ENCODE measurements around the gene CDK5RAP1.

CDK5RAP1 gene

GRCh38 chr20:33328157-33329137 lies 72.9 kb downstream of the CDK5RAP1 start:
- DNase-seq: no peak

DNA sequence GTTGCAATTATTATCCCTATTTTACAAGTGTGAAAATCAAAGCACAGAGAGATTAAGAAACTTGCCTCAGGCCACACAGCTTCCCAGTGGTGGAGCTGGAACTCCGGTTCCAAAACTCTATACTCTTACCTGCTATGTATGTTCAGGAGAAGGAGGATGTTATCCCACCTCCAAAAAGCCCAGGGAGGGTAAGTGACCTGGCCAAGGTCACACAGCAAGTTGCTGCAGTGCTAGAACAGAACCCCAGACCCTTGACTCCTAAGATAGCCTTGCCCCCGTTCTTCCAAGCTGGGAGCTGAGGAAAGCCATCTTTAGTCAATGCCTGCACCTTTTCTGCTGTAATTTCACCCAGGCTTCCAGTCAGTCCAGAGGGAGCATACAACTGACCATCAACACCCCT lies 76.0 kb downstream of the CDK5RAP1 start:
- DNase-seq: no peak

DNA sequence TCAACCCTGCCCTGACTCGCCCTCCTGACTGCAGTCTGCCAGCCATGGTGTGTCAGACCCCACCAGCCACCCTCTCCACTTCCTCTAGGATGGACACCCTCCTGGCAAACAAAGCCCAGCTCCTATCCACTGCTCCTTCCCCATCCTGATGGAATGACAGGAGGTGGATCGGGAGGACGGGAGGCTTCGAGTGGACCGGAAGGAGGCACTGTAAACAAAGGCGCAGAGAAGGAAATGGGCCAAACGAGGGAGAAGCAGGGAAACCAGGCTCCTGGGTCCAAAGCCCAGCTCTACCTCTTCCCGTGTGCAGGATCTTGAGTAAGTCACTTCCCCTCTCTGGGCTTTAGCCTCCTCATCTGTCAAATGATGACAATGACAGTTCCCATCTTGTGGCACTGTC lies 78.1 kb downstream of the CDK5RAP1 start:
- DNase-seq: no peak

DNA sequence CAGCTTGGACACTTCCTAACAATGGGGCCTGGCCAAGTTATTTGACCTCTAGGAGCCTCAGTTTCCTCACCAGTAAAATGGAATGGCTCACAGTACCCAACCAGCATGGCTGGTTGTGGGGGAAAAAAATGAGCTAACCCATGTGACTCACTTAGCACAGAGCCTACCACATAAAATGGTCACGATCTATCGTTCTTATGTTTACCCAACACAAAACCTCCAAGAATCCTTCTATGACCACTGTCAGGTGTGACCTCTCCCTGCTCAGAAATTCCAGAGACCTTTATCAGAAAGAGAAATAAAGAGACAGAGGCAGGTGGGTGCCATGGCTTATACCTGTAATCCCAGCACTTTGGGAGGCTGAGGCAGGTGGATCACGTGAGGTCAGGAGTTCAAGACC lies 78.9 kb downstream of the CDK5RAP1 start:
- no peak for DNase-seq

DNA sequence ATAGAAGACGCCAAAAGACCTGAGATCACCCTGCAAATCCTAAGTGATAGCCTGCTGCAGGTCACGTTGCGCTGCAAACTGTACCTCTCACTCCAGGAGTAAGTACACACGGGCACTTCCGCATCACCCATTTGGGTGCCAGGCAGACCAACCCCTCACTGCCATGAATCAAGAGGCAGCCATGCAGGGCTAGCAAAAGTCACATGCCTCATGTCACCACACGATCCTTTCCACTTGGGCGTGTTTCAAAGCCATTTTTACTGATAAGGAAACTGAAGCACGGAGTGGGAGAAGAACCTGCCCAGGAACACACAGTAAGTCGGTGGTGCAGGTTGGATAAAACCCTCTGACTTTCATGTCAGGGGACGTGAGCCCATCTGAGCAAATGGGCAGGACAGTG lies 81.3 kb downstream of the CDK5RAP1 start:
- no peak for DNase-seq

- no peak for DNase-seq
Observed at GRCh38 chr20:33318096-33318429, 83.3 kb downstream of the CDK5RAP1 start.

GRCh38 chr20:33317424-33318095 lies 83.8 kb downstream of the CDK5RAP1 start:
- DNase-seq: no peak

GRCh38 chr20:33316958-33317357 lies 84.4 kb downstream of the CDK5RAP1 start:
- no peak for DNase-seq

- DNase-seq: no peak
Observed at GRCh38 chr20:33316343-33316742, 85.0 kb downstream of the CDK5RAP1 start.

GRCh38 chr20:33313686-33314314 lies 87.5 kb downstream of the CDK5RAP1 start:
- DNase-seq: no peak

GRCh38 chr20:33312583-33312982 lies 88.7 kb downstream of the CDK5RAP1 start:
- DNase-seq: no peak

GRCh38 chr20:33311996-33312395 lies 89.3 kb downstream of the CDK5RAP1 start:
- DNase-seq: no peak

GRCh38 chr20:33311011-33311410 lies 90.3 kb downstream of the CDK5RAP1 start:
- DNase-seq: no peak

GRCh38 chr20:33310327-33310899 lies 90.9 kb downstream of the CDK5RAP1 start:
- no peak for DNase-seq

DNA sequence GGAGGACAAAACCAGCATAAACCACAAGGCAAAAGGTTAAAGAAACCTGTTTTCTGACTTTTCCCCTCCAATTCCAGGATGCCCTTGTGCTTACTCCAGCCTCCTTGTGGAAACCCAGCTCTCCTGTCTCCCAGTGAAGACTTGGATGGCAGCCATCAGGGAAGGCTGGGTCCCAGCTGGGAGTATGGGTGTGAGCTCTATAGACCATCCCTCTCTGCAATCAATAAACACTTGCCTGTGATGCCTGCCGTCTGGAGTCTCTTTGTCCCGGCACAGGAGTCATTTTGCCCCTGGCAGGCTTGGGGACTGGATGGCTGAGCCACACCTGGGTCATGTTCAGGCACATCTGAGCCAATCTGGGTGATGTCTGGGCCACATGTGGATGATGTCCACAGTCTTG lies 91.7 kb downstream of the CDK5RAP1 start:
- DNase-seq: no peak

Data from fibroblast of skin of right quadriceps (primary cell).